Measurements from ENCODE around the gene STRA8.

Gene STRA8

DNA sequence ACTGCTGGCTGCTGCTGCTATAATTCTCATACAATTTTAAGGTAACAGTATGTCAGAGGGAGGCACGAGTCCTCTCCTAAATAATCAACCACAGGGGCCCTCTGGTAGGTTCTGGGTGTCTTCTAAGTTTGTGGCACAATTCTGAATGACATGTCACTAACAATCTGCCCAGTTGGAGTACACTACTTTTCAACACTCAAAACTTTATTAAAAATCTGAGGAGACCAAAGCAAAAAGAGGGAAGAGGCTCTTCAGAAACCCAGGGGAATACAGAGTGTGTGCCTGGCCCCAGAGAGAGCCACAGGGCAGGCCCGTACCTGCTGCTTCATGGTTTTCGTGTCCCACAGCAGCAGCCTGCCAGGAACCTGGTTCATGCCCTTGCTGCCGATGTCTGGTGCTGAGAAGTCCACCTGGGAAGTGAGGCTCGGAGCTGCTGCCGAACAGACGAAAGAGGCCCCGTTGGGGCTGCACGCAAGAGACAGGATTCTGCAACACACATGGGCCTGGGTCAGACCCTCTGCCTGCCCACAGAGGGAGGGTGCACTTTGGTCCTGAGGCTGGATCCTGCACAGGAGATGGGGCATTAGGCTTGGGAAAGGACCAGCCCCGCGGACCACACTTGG lies 40.6 kb upstream of the STRA8 start:
- Histone ChIP-seq H3K4me3 (ENCODE audit: severe bottlenecking) (no peak overlapping the region), H3K36me3 (ENCODE audit: low read depth) (peaks cover 63% of the 10 kb centered on the region), H3K4me1 (ENCODE audit: insufficient read depth, poor library complexity, severe bottlenecking) (peaks cover 13% of the 10 kb centered on the region), H3K27ac (ENCODE audit: poor library complexity, severe bottlenecking) (peak overlapping the region; percentile 9), H3K9me3 (ENCODE audit: severe bottlenecking) (no peaks in the 10 kb centered on the region), H3K27me3 (ENCODE audit: insufficient read depth, poor library complexity, severe bottlenecking) (no peaks in the 10 kb centered on the region)
- TF ChIP-seq, protein P1, sequence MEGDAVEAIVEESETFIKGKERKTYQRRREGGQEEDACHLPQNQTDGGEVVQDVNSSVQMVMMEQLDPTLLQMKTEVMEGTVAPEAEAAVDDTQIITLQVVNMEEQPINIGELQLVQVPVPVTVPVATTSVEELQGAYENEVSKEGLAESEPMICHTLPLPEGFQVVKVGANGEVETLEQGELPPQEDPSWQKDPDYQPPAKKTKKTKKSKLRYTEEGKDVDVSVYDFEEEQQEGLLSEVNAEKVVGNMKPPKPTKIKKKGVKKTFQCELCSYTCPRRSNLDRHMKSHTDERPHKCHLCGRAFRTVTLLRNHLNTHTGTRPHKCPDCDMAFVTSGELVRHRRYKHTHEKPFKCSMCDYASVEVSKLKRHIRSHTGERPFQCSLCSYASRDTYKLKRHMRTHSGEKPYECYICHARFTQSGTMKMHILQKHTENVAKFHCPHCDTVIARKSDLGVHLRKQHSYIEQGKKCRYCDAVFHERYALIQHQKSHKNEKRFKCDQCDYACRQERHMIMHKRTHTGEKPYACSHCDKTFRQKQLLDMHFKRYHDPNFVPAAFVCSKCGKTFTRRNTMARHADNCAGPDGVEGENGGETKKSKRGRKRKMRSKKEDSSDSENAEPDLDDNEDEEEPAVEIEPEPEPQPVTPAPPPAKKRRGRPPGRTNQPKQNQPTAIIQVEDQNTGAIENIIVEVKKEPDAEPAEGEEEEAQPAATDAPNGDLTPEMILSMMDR (IDR thresholded peaks at IDR 0.05; ENCODE audit: poor library complexity, severe bottlenecking): no peak
- DNase-seq (ENCODE audit: low spot score): no peak
- peak; percentile 40; the same call in 1 of the 3 replicates for ATAC-seq (ENCODE audit: low read depth)

DNA sequence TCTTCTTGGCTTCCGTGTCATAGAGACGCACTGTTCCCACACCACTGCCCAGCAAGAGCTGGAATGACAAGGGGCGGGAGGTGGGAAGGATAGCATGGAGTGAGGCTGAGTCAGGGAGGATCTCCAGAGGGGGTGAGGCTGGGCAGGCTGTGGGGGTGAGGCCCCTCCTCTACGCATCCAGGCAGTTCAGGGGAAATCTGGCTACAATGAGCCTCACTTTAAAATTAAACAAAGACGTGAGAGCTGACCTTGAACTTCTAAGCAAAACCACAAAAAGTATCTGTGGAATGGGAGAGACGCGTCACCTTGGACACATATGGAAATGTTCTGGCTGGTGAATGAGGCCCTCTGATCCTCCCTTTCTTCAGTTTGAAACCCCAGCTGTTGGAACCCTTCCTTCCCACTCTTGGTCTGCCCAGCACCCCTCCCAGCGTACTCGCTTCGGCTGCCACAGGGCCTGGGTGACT lies 40.0 kb upstream of the STRA8 start:
- Histone ChIP-seq H3K27me3 (ENCODE audit: insufficient read depth, poor library complexity, severe bottlenecking) (no peaks in the 10 kb centered on the region), H3K36me3 (ENCODE audit: low read depth) (peaks cover 61% of the 10 kb centered on the region), H3K9me3 (ENCODE audit: severe bottlenecking) (no peaks in the 10 kb centered on the region), H3K27ac (ENCODE audit: poor library complexity, severe bottlenecking) (peak overlapping the region; percentile 9), H3K4me3 (ENCODE audit: severe bottlenecking) (no peak overlapping the region), H3K4me1 (ENCODE audit: insufficient read depth, poor library complexity, severe bottlenecking) (peaks cover 13% of the 10 kb centered on the region)
- ATAC-seq (ENCODE audit: low read depth) (peak; percentile 53; the same call in 1 of the 3 replicates), DNase-seq (ENCODE audit: low spot score) (no peak)
- TF ChIP-seq, protein P1 (IDR thresholded peaks at IDR 0.05; ENCODE audit: poor library complexity, severe bottlenecking): no peak

DNA sequence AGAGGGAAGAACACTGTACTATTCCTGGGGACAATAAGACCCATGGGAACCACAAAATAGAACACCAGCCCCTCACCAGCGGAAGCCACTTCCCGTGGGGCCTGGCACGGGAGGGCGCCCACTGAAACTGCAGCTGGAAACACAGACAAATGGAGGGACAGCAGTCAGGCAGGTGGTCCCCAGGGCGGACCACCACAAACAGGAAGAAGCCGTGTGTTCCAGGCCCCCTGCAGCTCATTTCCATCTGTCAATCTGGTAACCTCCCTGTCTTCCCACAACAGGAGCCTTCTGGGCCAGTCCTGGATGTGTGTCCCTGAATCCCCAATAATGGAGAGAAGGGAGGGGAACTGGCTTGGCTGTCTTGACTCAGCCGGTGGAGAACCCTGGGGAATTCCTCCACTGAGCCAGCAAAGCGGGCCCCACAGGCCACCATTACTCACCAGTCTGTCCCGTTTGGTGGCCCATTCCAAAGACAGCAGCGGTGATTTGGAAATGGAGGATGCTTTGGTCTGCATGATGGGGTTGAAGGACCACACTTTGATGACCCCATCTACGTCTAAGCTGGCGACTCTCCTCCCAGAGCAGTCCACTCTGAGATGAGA lies 39.0 kb upstream of the STRA8 start:
- Histone ChIP-seq H3K36me3 (ENCODE audit: low read depth) (peaks cover 61% of the 10 kb centered on the region), H3K4me1 (ENCODE audit: insufficient read depth, poor library complexity, severe bottlenecking) (peaks cover 13% of the 10 kb centered on the region)
- ATAC-seq (ENCODE audit: low read depth): no peak

DNA sequence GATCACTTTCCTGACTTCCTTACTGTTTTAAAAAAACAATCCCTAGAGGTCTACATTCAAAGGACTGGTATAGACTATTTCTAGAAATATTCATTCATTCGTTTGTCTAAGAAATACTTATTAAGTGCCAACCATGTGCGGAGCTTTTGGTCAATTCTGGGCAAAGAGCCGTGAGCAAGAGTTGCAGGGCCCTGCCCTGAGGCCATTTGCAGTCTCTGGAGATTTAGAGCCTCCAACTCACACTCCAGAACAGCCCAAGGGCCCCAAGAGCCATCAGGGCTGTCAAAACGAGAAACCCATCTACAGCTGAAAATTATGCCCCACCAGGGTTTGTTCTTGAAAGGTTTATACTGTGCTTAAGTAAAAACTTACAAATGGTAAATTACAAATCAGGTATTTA lies 38.5 kb upstream of the STRA8 start:
- Histone ChIP-seq H3K36me3 (ENCODE audit: low read depth) (peaks cover 61% of the 10 kb centered on the region), H3K27ac (ENCODE audit: poor library complexity, severe bottlenecking) (no peak overlapping the region), H3K4me3 (ENCODE audit: severe bottlenecking) (no peak overlapping the region), H3K27me3 (ENCODE audit: insufficient read depth, poor library complexity, severe bottlenecking) (no peaks in the 10 kb centered on the region), H3K9me3 (ENCODE audit: severe bottlenecking) (no peaks in the 10 kb centered on the region), H3K4me1 (ENCODE audit: insufficient read depth, poor library complexity, severe bottlenecking) (peaks cover 13% of the 10 kb centered on the region)
- DNase-seq (ENCODE audit: low spot score) (no peak), ATAC-seq (ENCODE audit: low read depth) (no peak)
- TF ChIP-seq, protein P1 (IDR thresholded peaks at IDR 0.05; ENCODE audit: poor library complexity, severe bottlenecking): no peak

More for the DNA sequence above, 39.0 kb upstream of the STRA8 start:
- no peak overlapping the region for H3K27ac ChIP-seq (ENCODE audit: poor library complexity, severe bottlenecking)
- H3K4me3 ChIP-seq (ENCODE audit: severe bottlenecking): no peak overlapping the region
- no peaks in the 10 kb centered on the region for H3K27me3 ChIP-seq (ENCODE audit: insufficient read depth, poor library complexity, severe bottlenecking)
- no peak for DNase-seq (ENCODE audit: low spot score)
- no peaks in the 10 kb centered on the region for H3K9me3 ChIP-seq (ENCODE audit: severe bottlenecking)
- TF ChIP-seq, protein P1 (IDR thresholded peaks at IDR 0.05; ENCODE audit: poor library complexity, severe bottlenecking): no peak

Data from RWPE2 (cell line).